GM12873 (cell line): ENCODE results near the gene B3GNT8.

Experiments
- CTCF ChIP-seq: IDR thresholded peaks from 2 replicates; pipeline ENCODE4 v1.5.1; 2012; ENCODE audit warnings: low read depth, mild to moderate bottlenecking, moderate library complexity, low read length, control low read depth; ENCODE audit not compliant: insufficient read depth; ENCODE audit errors: missing control alignments

B3GNT8 gene

GRCh38 chr19:41424335-41425173, 2.6 kb downstream of the B3GNT8 start:
- no peak for TF ChIP-seq CTCF

DNA sequence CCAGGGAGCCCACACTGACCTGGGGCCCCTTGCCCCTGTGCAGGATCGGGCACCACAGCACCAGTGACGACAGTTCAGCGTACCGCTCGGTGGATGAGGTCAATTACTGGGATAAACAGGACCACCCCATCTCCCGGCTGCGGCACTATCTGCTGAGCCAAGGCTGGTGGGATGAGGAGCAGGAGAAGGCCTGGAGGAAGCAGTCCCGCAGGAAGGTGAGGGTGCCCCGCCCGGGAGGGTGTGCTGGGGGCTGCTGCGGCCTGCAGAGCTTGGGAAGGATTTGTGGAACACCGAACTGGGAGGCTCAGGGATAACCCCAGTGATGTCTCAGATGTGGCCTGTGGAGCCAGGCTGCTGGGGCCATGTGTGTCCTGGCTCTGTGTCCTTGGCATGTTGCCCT, 4.2 kb downstream of the B3GNT8 start:
- no peak for TF ChIP-seq CTCF

DNA sequence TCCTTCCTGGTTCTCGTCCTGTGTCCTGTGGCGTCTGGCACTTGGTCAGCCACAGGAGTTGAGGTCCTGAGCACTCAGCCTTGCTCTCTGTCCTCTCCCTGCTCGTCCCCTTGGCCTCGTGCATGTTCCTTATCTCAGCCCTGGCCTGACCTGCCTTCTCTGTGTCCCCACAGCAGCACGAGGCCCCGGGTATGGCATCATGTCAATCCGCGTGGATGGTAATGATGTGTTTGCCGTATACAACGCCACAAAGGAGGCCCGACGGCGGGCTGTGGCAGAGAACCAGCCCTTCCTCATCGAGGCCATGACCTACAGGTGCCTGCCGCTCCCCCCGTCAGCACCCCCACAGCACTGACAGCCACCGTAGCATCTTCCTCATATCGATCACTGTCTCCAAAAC, 4.7 kb downstream of the B3GNT8 start:
- no peak for TF ChIP-seq CTCF

- no peak for TF ChIP-seq CTCF
Measured at GRCh38 chr19:41421973-41422372, 5.2 kb downstream of the B3GNT8 start.

DNA sequence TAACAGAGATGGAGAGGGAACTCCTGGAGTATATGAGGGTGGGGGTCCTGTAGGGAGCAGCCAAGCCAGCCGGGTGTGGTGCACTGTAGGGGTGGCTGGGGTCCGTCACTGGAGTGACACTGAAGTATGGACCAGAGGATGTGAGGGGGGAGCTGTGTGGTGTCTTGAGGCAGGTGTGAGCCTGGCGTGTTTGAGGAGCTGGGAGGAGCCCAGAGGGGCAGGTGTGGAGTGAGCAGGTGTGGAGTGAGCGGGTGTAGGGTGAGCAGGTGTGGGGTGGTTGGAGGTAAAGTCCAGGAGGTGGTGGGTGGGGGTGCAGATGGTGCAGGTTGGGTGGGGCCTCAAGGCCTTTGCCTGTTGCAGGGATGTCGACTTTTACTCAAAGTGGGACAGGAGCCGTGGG, 5.9 kb downstream of the B3GNT8 start:
- TF ChIP-seq CTCF = no peak

GRCh38 chr19:41420101-41420880, 6.9 kb downstream of the B3GNT8 start:
- no peak for TF ChIP-seq CTCF

GRCh38 chr19:41416194-41416674, 10.9 kb downstream of the B3GNT8 start:
- no peak for TF ChIP-seq CTCF
